PC-9 (cell line): ENCODE data around the gene TANGO6. TPM values are rescaled to one million over a fixed set of nuclear protein-coding genes. Genes with fewer than 3 reads are reported as not detected.
A peak's percentile ranks its signal among the peaks of the same experiment; 100 is the strongest.

Experiments used
- BruUV-seq: library from RNA; stranded (reverse); fragments of 400-500 nt; replicated peaks from 2 replicates; lab custom pipeline; 2021; lab: Mats Ljungman, UMichigan
- CTCF ChIA-PET: fragments of 300-600 bp; sonication (Branson Sonifier 250); formaldehyde crosslinking; loops from one replicate; lab custom pipeline; 2022; ENCODE audit warnings: antibody characterized with exemption; lab: Charles Lee
- POLR2A ChIA-PET: fragments of 300-600 bp; sonication (Branson Sonifier 250); formaldehyde crosslinking; loops from one replicate; lab custom pipeline; 2022; ENCODE audit warnings: antibody characterized with exemption; ENCODE audit not compliant: unreplicated experiment; lab: Charles Lee
- DNase-seq, 2 experiments: peaks; one replicate each; pipeline versions ENCODE4 v3.0.0 to v3.0.0-alpha.2; 2015 to 2022; ENCODE audit warnings: mixed read lengths in 1 of 2
- H2AFZ ChIP-seq: fragments of 200-600 bp; sonication (generic); 2 replicates; pipeline ENCODE4 v1.8.1; 2017; ENCODE audit warnings: antibody characterized with exemption
- H3F3A ChIP-seq: fragments of 200-600 bp; sonication (generic); 2 replicates; pipeline ENCODE4 v1.8.1; 2017; ENCODE audit warnings: antibody characterized with exemption, mild to moderate bottlenecking, low read depth; ENCODE audit not compliant: insufficient read depth
- H3K27ac ChIP-seq: fragments of 200-600 bp; sonication (generic); 2 replicates; pipeline ENCODE4 v1.6.1; 2016; ENCODE audit warnings: mixed run types
- H3K27me3 ChIP-seq: fragments of 200-600 bp; sonication (generic); 2 replicates; pipeline ENCODE4 v1.6.1; 2016; ENCODE audit warnings: low read depth, mixed run types; ENCODE audit not compliant: insufficient read depth
- H3K36me3 ChIP-seq: fragments of 200-600 bp; sonication (generic); 2 replicates; pipeline ENCODE4 v1.6.1; 2016; ENCODE audit warnings: low read depth, mixed run types
- H3K4me1 ChIP-seq: fragments of 200-600 bp; sonication (generic); replicated peaks from 2 replicates; pipeline ENCODE4 v1.6.1; 2016; ENCODE audit warnings: mixed run types; ENCODE audit not compliant: insufficient read depth
- H3K4me2 ChIP-seq: fragments of 200-600 bp; sonication (generic); 2 replicates; pipeline ENCODE4 v1.6.1; 2017; ENCODE audit warnings: mixed run types
- H3K4me3 ChIP-seq: fragments of 200-600 bp; sonication (generic); 2 replicates; pipeline ENCODE4 v1.6.1; 2016; ENCODE audit warnings: mixed run types
- H3K79me2 ChIP-seq: fragments of 200-600 bp; sonication (generic); 2 replicates; pipeline ENCODE4 v1.6.1; 2017; ENCODE audit warnings: low read depth, mixed run types
- H3K9me2 ChIP-seq: fragments of 200-600 bp; sonication (generic); 2 replicates; pipeline ENCODE4 v1.8.1; 2017; ENCODE audit warnings: mild to moderate bottlenecking; ENCODE audit not compliant: insufficient read depth
- H3K9me3 ChIP-seq: fragments of 200-600 bp; sonication (generic); 2 replicates; pipeline ENCODE4 v1.8.1; 2016; ENCODE audit warnings: low read depth; ENCODE audit not compliant: insufficient read depth
- H4K20me1 ChIP-seq: fragments of 200-600 bp; sonication (generic); 2 replicates; pipeline ENCODE4 v1.8.1; 2017; ENCODE audit not compliant: insufficient read depth
- CTCF ChIP-seq: fragments of 200-600 bp; sonication (generic); conservative IDR thresholded peaks from 2 replicates; pipeline ENCODE4 v1.6.1; 2017; ENCODE audit warnings: mixed run types, antibody characterized with exemption, mild to moderate bottlenecking, moderate library complexity
- EZH2 ChIP-seq: fragments of 200-600 bp; sonication (generic); IDR thresholded peaks from 2 replicates; pipeline ENCODE4 v1.8.0; 2017; ENCODE audit warnings: antibody characterized with exemption, low read depth
- intact Hi-C: fragments of 100-400 bp; cut with micrococcal nuclease; formaldehyde crosslinking; loops from one replicate; pipeline ENCODE4 v1.10.0; 2022; ENCODE audit not compliant: unreplicated experiment
- total RNA-seq: library from RNA; stranded (reverse); gene quantifications from 2 replicates; pipeline ENCODE4 v1.2.3, GENCODE V29; 2021

TANGO6 gene
- total RNA-seq, 1 experiment from 2014 or later = 5.8 TPM

- no peaks in the 10 kb centered on the region; the same call in 1 of the 2 replicates for H3K9me2 ChIP-seq
- TF ChIP-seq CTCF (no peak), EZH2 (no peak)
- H3K4me3 ChIP-seq = no peak overlapping the region
- H3K27me3 ChIP-seq = no peaks in the 10 kb centered on the region
- no peak overlapping the region for H3K27ac ChIP-seq
- BruUV-seq = no TSS peak
- ChIA-PET POLR2A (no interaction called here), CTCF (interaction anchor here (0.6 kb wide), 1 partner anchor 46 kb away, joined by 11 read pairs; no protein-coding TSS in a partner anchor)
- DNase-seq = no peak
- H3K79me2 ChIP-seq = no peaks in the 10 kb centered on the region
- no peak overlapping the region for H2AFZ ChIP-seq
- peaks cover 15% of the 10 kb centered on the region for H3F3A ChIP-seq
- no peaks in the 10 kb centered on the region for H4K20me1 ChIP-seq
- H3K4me2 ChIP-seq = no peak overlapping the region
- H3K36me3 ChIP-seq = no peaks in the 10 kb centered on the region
- intact Hi-C loops = no loop called here
- no peaks in the 10 kb centered on the region for H3K9me3 ChIP-seq
- peaks cover 36% of the 10 kb centered on the region for H3K4me1 ChIP-seq
These were observed 192.0 kb downstream of the TANGO6 start for GRCh38 chr16:69035375-69035774.

- Histone ChIP-seq H3F3A (peaks cover 27% of the 10 kb centered on the region), H4K20me1 (no peaks in the 10 kb centered on the region), H3K9me2 (no peaks in the 10 kb centered on the region; the same call in 1 of the 2 replicates), H2AFZ (no peak overlapping the region), H3K4me1 (peaks cover 45% of the 10 kb centered on the region), H3K9me3 (peaks cover 2% of the 10 kb centered on the region), H3K27ac (no peak overlapping the region), H3K4me2 (no peak overlapping the region), H3K4me3 (no peak overlapping the region), H3K79me2 (no peaks in the 10 kb centered on the region), H3K27me3 (no peaks in the 10 kb centered on the region), H3K36me3 (peaks cover 2% of the 10 kb centered on the region; the same call in 1 of the 2 replicates)
- intact Hi-C loops = no loop called here
- CTCF ChIA-PET = no interaction called here
- no TSS peak for BruUV-seq
- DNase-seq = no peak
- TF ChIP-seq CTCF (no peak), EZH2 (no peak)
- POLR2A ChIA-PET = interaction anchor here (0.7 kb wide), 1 partner anchor 26 kb away, joined by 31 read pairs; no protein-coding TSS in a partner anchor
These were observed 193.2 kb downstream of the TANGO6 start for GRCh38 chr16:69036399-69037091.

- POLR2A ChIA-PET = no interaction called here
- H3K4me3 ChIP-seq = no peak overlapping the region
- H4K20me1 ChIP-seq = no peaks in the 10 kb centered on the region
- H2AFZ ChIP-seq = no peak overlapping the region
- TF ChIP-seq CTCF (no peak), EZH2 (no peak)
- H3K9me3 ChIP-seq = peaks cover 7% of the 10 kb centered on the region
- H3K4me1 ChIP-seq = peaks cover 38% of the 10 kb centered on the region
- DNase-seq = peak in 1 of 2 experiments; percentile 68
- BruUV-seq = no TSS peak
- peaks cover 33% of the 10 kb centered on the region for H3F3A ChIP-seq
- H3K9me2 ChIP-seq = no peaks in the 10 kb centered on the region; the same call in 1 of the 2 replicates
- no peaks in the 10 kb centered on the region for H3K27me3 ChIP-seq
- H3K79me2 ChIP-seq = no peaks in the 10 kb centered on the region
- intact Hi-C loops = no loop called here
- CTCF ChIA-PET = interaction anchor here (0.6 kb wide), 1 partner anchor 510 kb away, joined by 4 read pairs; no protein-coding TSS in a partner anchor
- no peak overlapping the region for H3K27ac ChIP-seq
- no peak overlapping the region for H3K4me2 ChIP-seq
- H3K36me3 ChIP-seq = peaks cover 7% of the 10 kb centered on the region; the same call in 1 of the 2 replicates
These were observed 194.2 kb downstream of the TANGO6 start for GRCh38 chr16:69037373-69038160.
